GM19240 (cell line): ENCODE results near the gene TMC5.

Experiments
- DNase-seq: peaks from one replicate; pipeline ENCODE4 v3.0.0; 2011; ENCODE audit warnings: low spot score; ENCODE audit not compliant: insufficient read length

Gene TMC5

GRCh38 chr16:19505600-19506303, 88.1 kb downstream of the TMC5 start:
- no peak for DNase-seq

GRCh38 chr16:19506965-19507364, 89.3 kb downstream of the TMC5 start:
- DNase-seq, result no peak

GRCh38 chr16:19507867-19508266, 90.2 kb downstream of the TMC5 start:
- DNase-seq, result no peak

GRCh38 chr16:19512297-19512696, 94.6 kb downstream of the TMC5 start:
- no peak for DNase-seq

- no peak for DNase-seq
Observed at GRCh38 chr16:19513377-19514053, 95.8 kb downstream of the TMC5 start.

GRCh38 chr16:19515757-19516156, 98.1 kb downstream of the TMC5 start:
- no peak for DNase-seq

GRCh38 chr16:19517424-19518089, 99.9 kb downstream of the TMC5 start:
- DNase-seq, result no peak

GRCh38 chr16:19518388-19518787, 100.7 kb downstream of the TMC5 start:
- DNase-seq, result no peak

GRCh38 chr16:19520861-19521331, 103.2 kb downstream of the TMC5 start:
- no peak for DNase-seq

GRCh38 chr16:19521471-19522396, 104.1 kb downstream of the TMC5 start, which contains the start of gene GDE1:
TSS of gene GDE1 (minus strand) at chr16:19522098. CDS start at chr16:19521964, 134 bp downstream.
- DNase-seq, result peak; percentile 69

GRCh38 chr16:19522397-19522732, 104.7 kb downstream of the TMC5 start:
- no peak for DNase-seq

GRCh38 chr16:19522760-19523159, 105.1 kb downstream of the TMC5 start:
- no peak for DNase-seq

GRCh38 chr16:19523184-19523558, 105.5 kb downstream of the TMC5 start:
- DNase-seq, result no peak

GRCh38 chr16:19523559-19524355, 106.1 kb downstream of the TMC5 start, which contains the start of gene CCP110:
TSS of gene CCP110 (plus strand) at chr16:19523942. CDS start at chr16:19527882, 3,940 bp downstream.
- DNase-seq, result peak; percentile 59

- DNase-seq, result no peak
Observed at GRCh38 chr16:19524356-19524615, 106.6 kb downstream of the TMC5 start.

- DNase-seq, result no peak
Observed at GRCh38 chr16:19524616-19525384, 107.1 kb downstream of the TMC5 start.

- DNase-seq, result no peak
Observed at GRCh38 chr16:19525385-19525723, 107.7 kb downstream of the TMC5 start.

- DNase-seq, result no peak
Observed at GRCh38 chr16:19527161-19527560, 109.5 kb downstream of the TMC5 start.

GRCh38 chr16:19528666-19529065, 111.0 kb downstream of the TMC5 start:
- no peak for DNase-seq

- no peak for DNase-seq
Observed at GRCh38 chr16:19532601-19533000, 114.9 kb downstream of the TMC5 start.
